Upper lobe of left lung (tissue), 4 donors: ENCODE measurements around the gene CEP72.
"Not testable (repeated sequence)": the region's sequence is repeated elsewhere in the genome, so short reads cannot be mapped to it uniquely, and the experiment has no call there.

ENCODE experiments used
- POLR2AphosphoS5 ChIP-seq, 2 donors: sonication (generic); formaldehyde crosslinking; IDR thresholded peaks; one replicate each; pipeline ENCODE4 v1.5.1; 2017; ENCODE audit warnings: antibody characterized with exemption in 2 of 2
- TF ChIP-seq, protein P1 (sequence below), 6 experiments: fragments of 450-650 bp in 4 of 6; fragments of 200-600 bp in 2 of 6; sonication (generic) in 2 of 6; IDR thresholded peaks; one replicate each; pipeline ENCODE4 v1.5.1; 2016 to 2019; ENCODE audit warnings: antibody characterized with exemption in 6 of 6

DNA sequence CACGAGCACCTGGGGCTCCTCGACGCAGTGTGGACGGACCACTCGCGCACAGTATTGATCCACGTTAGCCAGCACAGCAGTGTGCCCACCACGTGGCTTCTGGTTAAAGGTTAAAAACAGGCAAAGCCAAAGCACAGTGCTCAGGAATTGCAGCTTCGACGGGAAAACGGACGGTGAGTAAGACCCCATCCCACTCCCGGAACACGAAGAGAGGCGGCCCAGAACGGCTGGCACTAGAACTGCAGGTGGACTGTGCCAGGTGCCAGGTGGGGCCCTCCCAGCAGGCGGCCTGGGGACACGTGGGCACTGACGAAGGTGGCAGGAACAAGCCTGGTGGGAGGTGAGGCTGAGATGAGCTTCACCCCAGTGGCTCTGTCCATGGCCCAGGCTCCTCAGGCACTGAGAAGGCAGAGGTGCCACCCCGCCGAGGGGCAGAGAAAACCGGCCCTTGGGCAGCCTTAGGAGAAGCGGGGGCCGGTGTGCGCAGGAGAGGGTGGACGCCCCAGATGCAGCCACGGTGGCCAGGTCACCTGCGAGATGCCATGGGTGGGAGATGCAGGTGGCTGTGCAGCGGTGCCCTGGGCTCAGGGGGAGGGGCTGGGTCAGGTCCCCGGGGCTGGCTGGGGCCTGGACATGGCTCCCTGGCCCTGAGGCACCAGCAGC is 76.3 kb downstream of the CEP72 start:
- TF ChIP-seq, protein P1, sequence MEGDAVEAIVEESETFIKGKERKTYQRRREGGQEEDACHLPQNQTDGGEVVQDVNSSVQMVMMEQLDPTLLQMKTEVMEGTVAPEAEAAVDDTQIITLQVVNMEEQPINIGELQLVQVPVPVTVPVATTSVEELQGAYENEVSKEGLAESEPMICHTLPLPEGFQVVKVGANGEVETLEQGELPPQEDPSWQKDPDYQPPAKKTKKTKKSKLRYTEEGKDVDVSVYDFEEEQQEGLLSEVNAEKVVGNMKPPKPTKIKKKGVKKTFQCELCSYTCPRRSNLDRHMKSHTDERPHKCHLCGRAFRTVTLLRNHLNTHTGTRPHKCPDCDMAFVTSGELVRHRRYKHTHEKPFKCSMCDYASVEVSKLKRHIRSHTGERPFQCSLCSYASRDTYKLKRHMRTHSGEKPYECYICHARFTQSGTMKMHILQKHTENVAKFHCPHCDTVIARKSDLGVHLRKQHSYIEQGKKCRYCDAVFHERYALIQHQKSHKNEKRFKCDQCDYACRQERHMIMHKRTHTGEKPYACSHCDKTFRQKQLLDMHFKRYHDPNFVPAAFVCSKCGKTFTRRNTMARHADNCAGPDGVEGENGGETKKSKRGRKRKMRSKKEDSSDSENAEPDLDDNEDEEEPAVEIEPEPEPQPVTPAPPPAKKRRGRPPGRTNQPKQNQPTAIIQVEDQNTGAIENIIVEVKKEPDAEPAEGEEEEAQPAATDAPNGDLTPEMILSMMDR (IDR thresholded peaks at IDR 0.05) = not testable (repeated sequence)
- not testable (repeated sequence) for TF ChIP-seq POLR2AphosphoS5 (IDR thresholded peaks at IDR 0.05)
